ENCODE data around the gene C2CD2.

DNA sequence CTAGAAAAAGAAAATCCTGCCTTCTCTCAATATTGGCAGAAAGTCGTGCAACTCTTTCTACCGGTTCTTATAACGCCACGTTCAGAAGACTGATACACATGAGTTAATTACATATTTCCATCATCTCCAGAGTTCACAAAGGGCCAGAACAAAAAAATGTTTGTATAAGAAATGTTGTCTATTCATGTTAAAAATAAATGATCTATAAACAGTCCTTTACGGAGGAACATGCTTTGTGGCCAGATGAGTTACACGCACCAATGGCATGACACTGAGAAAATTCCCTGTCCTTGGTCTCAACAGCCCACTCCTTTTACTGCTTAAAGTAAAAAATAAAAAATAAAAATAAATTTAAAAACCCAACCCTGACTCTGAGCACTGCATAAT is 29.5 kb downstream of the C2CD2 start:
- TF ChIP-seq POLR2A (IDR thresholded peaks at IDR 0.05) (no peak), POLR2AphosphoS5 (IDR thresholded peaks at IDR 0.05) (no peak), EP300 (IDR thresholded peaks at IDR 0.05) (no peak)
- TF ChIP-seq, protein P1, sequence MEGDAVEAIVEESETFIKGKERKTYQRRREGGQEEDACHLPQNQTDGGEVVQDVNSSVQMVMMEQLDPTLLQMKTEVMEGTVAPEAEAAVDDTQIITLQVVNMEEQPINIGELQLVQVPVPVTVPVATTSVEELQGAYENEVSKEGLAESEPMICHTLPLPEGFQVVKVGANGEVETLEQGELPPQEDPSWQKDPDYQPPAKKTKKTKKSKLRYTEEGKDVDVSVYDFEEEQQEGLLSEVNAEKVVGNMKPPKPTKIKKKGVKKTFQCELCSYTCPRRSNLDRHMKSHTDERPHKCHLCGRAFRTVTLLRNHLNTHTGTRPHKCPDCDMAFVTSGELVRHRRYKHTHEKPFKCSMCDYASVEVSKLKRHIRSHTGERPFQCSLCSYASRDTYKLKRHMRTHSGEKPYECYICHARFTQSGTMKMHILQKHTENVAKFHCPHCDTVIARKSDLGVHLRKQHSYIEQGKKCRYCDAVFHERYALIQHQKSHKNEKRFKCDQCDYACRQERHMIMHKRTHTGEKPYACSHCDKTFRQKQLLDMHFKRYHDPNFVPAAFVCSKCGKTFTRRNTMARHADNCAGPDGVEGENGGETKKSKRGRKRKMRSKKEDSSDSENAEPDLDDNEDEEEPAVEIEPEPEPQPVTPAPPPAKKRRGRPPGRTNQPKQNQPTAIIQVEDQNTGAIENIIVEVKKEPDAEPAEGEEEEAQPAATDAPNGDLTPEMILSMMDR (IDR thresholded peaks at IDR 0.05), result no peak

Measured in suprapubic skin (tissue), 4 donors.